ENCODE results near the gene BICD1.

The BICD1 gene

GRCh38 chr12:32402170-32402569, 295.5 kb downstream of the BICD1 start:
- DNase-seq (ENCODE audit: low read depth in 2 of 2), result no peak

GRCh38 chr12:32402946-32403345, 296.3 kb downstream of the BICD1 start:
- DNase-seq (ENCODE audit: low read depth in 2 of 2), result no peak

GRCh38 chr12:32407795-32408194, 301.1 kb downstream of the BICD1 start:
- no peak for DNase-seq (ENCODE audit: low read depth in 2 of 2)

GRCh38 chr12:32413412-32413811, 306.8 kb downstream of the BICD1 start:
- DNase-seq (ENCODE audit: low read depth in 2 of 2), result no peak

GRCh38 chr12:32418221-32418620, 311.6 kb downstream of the BICD1 start:
- no peak for DNase-seq (ENCODE audit: low read depth in 2 of 2)

- no peak for DNase-seq (ENCODE audit: low read depth in 2 of 2)
These were observed 312.4 kb downstream of the BICD1 start for GRCh38 chr12:32418903-32419519.

- no peak for DNase-seq (ENCODE audit: low read depth in 2 of 2)
These were observed 312.9 kb downstream of the BICD1 start for GRCh38 chr12:32419520-32419960.

- no peak for DNase-seq (ENCODE audit: low read depth in 2 of 2)
These were observed 313.7 kb downstream of the BICD1 start for GRCh38 chr12:32420356-32420755.

- DNase-seq (ENCODE audit: low read depth in 2 of 2), result no peak
These were observed 316.9 kb downstream of the BICD1 start for GRCh38 chr12:32423559-32423958.

GRCh38 chr12:32431025-32431424, 324.4 kb downstream of the BICD1 start:
- DNase-seq (ENCODE audit: low read depth in 2 of 2), result no peak
